Osteocyte (in vitro differentiated cells): ENCODE measurements around the gene ZSCAN23. TPM values are rescaled to one million over a fixed set of nuclear protein-coding genes. Genes with fewer than 3 reads are reported as not detected.

Experiments
- DNase-seq: peaks from one replicate; pipeline ENCODE4 v3.0.0; 2021; ENCODE audit warnings: mixed read lengths; ENCODE audit not compliant: unreplicated experiment; ENCODE audit errors: extremely low spot score
- H3K27ac Mint-ChIP-seq: one replicate; pipeline ENCODE4 v1.8.0; 2021; ENCODE audit warnings: mild to moderate bottlenecking, mixed read lengths; ENCODE audit not compliant: unreplicated experiment
- H3K27me3 Mint-ChIP-seq: one replicate; pipeline ENCODE4 v1.8.0; 2021; ENCODE audit warnings: mixed read lengths; ENCODE audit not compliant: unreplicated experiment
- H3K36me3 Mint-ChIP-seq: one replicate; pipeline ENCODE4 v1.8.0; 2021; ENCODE audit warnings: mixed read lengths; ENCODE audit not compliant: unreplicated experiment
- H3K4me1 Mint-ChIP-seq: one replicate; pipeline ENCODE4 v1.8.0; 2021; ENCODE audit warnings: mixed read lengths; ENCODE audit not compliant: unreplicated experiment
- H3K4me3 Mint-ChIP-seq: one replicate; pipeline ENCODE4 v1.8.0; 2021; ENCODE audit warnings: mild to moderate bottlenecking, moderate library complexity, mixed read lengths; ENCODE audit not compliant: unreplicated experiment
- H3K9me3 Mint-ChIP-seq: one replicate; pipeline ENCODE4 v1.8.0; 2021; ENCODE audit warnings: mixed read lengths; ENCODE audit not compliant: unreplicated experiment
- CTCF ChIP-seq: fragments of 200-600 bp; sonication (generic); IDR thresholded peaks from 2 replicates; pipeline ENCODE4 v1.5.0; 2021; ENCODE audit warnings: antibody characterized with exemption, mild to moderate bottlenecking, moderate library complexity
- long read RNA-seq: library from polyadenylated mRNA; unstranded; transcript quantifications from one replicate; pipeline ENCODE4 v2.0.0, GENCODE V29; 2021
- total RNA-seq: library from RNA; stranded (reverse); gene quantifications from 2 replicates; pipeline ENCODE4 v1.2.1, GENCODE V29; 2021

The ZSCAN23 gene
- 5.4 and 6.0 TPM in 2 replicates for total RNA-seq
- long read RNA-seq, partial matches to known transcripts, result 4 of 24 reads
- long read RNA-seq, other reads (novel, unspliced or antisense), result 18 of 24 reads

GRCh38 chr6:28443112-28443773 lies at the start of gene ZSCAN23:
TSS of gene ZSCAN23 (minus strand) at chr6:28443491. CDS start at chr6:28436266, 7,225 bp downstream.
- Mint-ChIP-seq H3K27me3 (peaks cover 16% of the 10 kb centered on the region), H3K27ac (peak within 1 kb of the TSS; percentile 96), H3K9me3 (no peaks in the 10 kb centered on the region), H3K4me3 (peak within 1 kb of the TSS; percentile 100), H3K36me3 (no peaks in the 10 kb centered on the region), H3K4me1 (peaks cover 19% of the 10 kb centered on the region)
- peak; percentile 88 for DNase-seq
- TF ChIP-seq CTCF, result no peak

DNA sequence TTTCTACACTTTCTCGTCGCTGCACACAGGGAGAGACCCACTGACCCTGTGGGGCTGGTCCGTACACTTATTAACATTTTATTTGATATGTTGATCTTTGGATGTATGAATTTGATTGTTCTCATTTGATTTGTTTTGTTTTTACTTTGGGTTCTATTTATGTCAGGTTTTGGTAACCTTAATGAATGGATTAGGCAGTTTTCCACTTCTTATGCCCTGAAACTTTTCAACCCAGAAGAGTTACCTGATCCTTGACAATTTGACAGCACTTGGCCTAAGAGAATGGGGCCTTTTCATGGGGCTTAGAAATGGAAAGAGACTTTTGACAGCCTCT lies 48.7 kb upstream of the ZSCAN23 start:
- Mint-ChIP-seq H3K27me3 (peaks cover 37% of the 10 kb centered on the region), H3K4me3 (no peak overlapping the region), H3K4me1 (peaks cover 16% of the 10 kb centered on the region), H3K27ac (no peak overlapping the region), H3K9me3 (no peaks in the 10 kb centered on the region), H3K36me3 (no peaks in the 10 kb centered on the region)
- no peak for TF ChIP-seq CTCF
- DNase-seq, result no peak

DNA sequence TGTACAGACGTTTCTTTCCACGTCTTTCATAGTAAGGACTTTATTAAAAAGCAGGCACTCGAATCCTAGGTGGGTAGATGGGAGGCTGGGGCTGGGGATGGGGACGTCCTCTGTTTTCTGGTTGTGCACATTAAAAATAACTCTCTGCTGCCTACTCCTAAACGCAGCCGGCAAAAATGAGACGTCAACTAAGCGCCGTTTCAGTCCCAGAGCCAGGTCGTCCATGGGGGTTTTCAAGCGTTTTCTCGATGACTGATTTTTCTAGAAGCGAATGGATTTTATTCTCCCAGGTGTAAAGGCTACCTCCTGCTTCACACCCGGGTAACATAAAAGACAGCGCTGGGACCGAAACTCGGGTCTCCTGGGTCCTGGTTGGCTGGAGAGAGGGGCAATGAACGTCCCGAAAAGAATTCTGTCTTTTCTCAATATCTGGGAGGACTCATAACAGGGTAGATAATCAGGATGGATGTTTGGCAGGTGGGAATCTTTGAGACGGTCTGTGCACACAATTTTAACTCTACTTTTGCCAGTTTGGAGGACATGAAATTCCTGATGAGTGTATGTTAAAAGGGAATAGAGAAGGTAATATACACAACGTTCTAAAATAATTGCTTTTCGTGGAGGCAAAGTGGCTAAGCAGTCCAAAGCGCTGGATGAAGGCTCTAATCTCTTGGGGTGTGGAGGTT lies 47.1 kb upstream of the ZSCAN23 start:
- H3K27ac Mint-ChIP-seq, result peak overlapping the region; percentile 66

DNA sequence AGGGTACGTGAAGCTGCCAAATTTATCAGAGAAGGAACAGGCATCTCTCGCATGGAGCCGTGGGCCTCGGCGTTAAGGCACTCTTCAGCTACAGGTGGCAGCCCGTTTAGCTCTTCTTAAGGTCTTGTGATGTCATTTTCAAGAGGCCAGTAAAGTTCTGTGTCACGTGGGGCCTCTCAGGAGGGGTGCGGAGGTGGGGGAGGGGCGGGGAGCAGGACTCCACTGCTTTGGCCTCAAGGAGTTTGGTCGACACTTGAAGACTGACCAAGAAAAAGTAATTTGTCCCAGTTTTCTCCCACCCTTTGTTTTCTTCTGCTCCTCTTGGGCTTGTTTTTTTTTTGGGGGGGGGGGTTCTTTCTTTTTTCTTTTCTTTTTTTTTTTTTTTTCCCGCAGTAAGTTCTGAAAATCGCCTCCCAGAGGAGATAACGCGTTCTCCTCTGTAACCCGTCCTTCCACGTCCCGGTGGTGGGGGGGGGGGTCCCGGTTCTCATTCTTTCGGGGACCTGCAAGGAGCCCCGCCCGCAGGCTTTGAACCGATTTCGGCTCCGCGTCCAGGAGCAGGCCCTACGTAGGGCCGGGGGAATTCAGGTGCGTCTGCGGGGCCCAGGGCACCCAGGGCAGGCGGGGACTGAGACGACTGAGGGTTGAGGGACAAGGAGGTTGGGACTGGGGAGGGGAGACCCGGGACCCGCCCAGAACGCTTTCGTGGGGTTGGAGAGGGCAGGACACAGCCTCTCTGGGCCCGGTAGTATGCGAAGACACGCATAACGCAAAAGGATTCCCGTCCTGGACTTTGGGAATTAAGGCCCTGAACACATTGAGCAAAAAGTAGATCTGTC lies 46.3 kb upstream of the ZSCAN23 start:
- Mint-ChIP-seq H3K27ac (peak overlapping the region; percentile 66), H3K4me3 (peak overlapping the region; percentile 77), H3K27me3 (peaks cover 45% of the 10 kb centered on the region), H3K4me1 (peaks cover 16% of the 10 kb centered on the region), H3K9me3 (no peaks in the 10 kb centered on the region), H3K36me3 (no peaks in the 10 kb centered on the region)
- no peak for DNase-seq
- no peak for TF ChIP-seq CTCF

More for the DNA sequence above, 47.1 kb upstream of the ZSCAN23 start:
- H3K27me3 Mint-ChIP-seq, result peaks cover 43% of the 10 kb centered on the region
- no peaks in the 10 kb centered on the region for H3K36me3 Mint-ChIP-seq
- H3K4me1 Mint-ChIP-seq, result peaks cover 16% of the 10 kb centered on the region
- TF ChIP-seq CTCF, result no peak
- peak overlapping the region; percentile 77 for H3K4me3 Mint-ChIP-seq
- no peaks in the 10 kb centered on the region for H3K9me3 Mint-ChIP-seq
- no peak for DNase-seq
